Cardiac muscle cell (in vitro differentiated cells and primary cell): ENCODE data around the gene GCK. TPM values are rescaled to one million over a fixed set of nuclear protein-coding genes. Genes with fewer than 3 reads are reported as not detected.

ENCODE experiments used
- DNase-seq, 2 donors: peaks; one replicate each; pipeline versions ENCODE4 v3.0.0 to v3.0.0-alpha.2; 2010 to 2017; ENCODE audit warnings: low read depth in 1 of 2, low spot score in 1 of 2
- H3K27ac ChIP-seq: fragments of 200-600 bp; sonication (generic); 2 replicates; pipeline ENCODE4 v1.5.1; 2016
- H3K27me3 ChIP-seq: fragments of 200-600 bp; sonication (generic); 2 replicates; pipeline ENCODE4 v1.6.0; 2016; ENCODE audit warnings: control low read depth
- H3K36me3 ChIP-seq: fragments of 200-600 bp; sonication (generic); 2 replicates; pipeline ENCODE4 v1.5.1; 2016; ENCODE audit warnings: control low read depth
- H3K4me1 ChIP-seq: fragments of 200-600 bp; sonication (generic); 2 replicates; pipeline ENCODE4 v1.8.1; 2017; ENCODE audit warnings: low read depth, mild to moderate bottlenecking, mixed run types
- H3K4me3 ChIP-seq: fragments of 200-600 bp; sonication (generic); 2 replicates; pipeline ENCODE4 v1.5.1; 2016; ENCODE audit warnings: mild to moderate bottlenecking
- H3K9me3 ChIP-seq: fragments of 200-600 bp; sonication (generic); 2 replicates; pipeline ENCODE4 v1.5.1; 2017; ENCODE audit warnings: low read depth, mild to moderate bottlenecking, control low read depth
- CTCF ChIP-seq: IDR thresholded peaks from 2 replicates; pipeline ENCODE4 v1.5.1; 2012; ENCODE audit warnings: low read depth, mild to moderate bottlenecking, low read length
- polyA plus RNA-seq: library from polyadenylated mRNA; unstranded; fragments of >200 nt; fragmentation: Nextera tagmentation; extraction: Ambion mirVana; gene quantifications from 2 replicates; pipeline ENCODE4 v1.2.1, GENCODE V29; 2016
- total RNA-seq: library from RNA; depleted of rRNA; stranded (reverse); fragments of >200 nt; gene quantifications from 2 replicates; pipeline ENCODE4 v1.2.3, GENCODE V29; 2016

GCK gene
- total and polyA plus RNA-seq, 2 experiments from 2014 or later = 26.7 to 46.4 TPM

GRCh38 chr7:44104860-44105771 is 84.1 kb downstream of the GCK start:
- H3K4me1 ChIP-seq = no peaks in the 10 kb centered on the region
- peak; percentile 41 to 60 for DNase-seq
- TF ChIP-seq CTCF = no peak
- peaks cover 4% of the 10 kb centered on the region for H3K36me3 ChIP-seq
- no peaks in the 10 kb centered on the region for H3K9me3 ChIP-seq
- peak overlapping the region; percentile 76 for H3K4me3 ChIP-seq
- peak overlapping the region; percentile 13 for H3K27ac ChIP-seq
- no peaks in the 10 kb centered on the region for H3K27me3 ChIP-seq

- peak; percentile 50 to 67 for DNase-seq
- peak within 1 kb of the TSS; percentile 76 for H3K4me3 ChIP-seq
- TF ChIP-seq CTCF = no peak
- no peaks in the 10 kb centered on the region for H3K9me3 ChIP-seq
- peaks cover 4% of the 10 kb centered on the region for H3K36me3 ChIP-seq
- H3K27ac ChIP-seq = peak within 1 kb of the TSS; percentile 13
- H3K27me3 ChIP-seq = no peaks in the 10 kb centered on the region
- no peaks in the 10 kb centered on the region for H3K4me1 ChIP-seq
Observed at GRCh38 chr7:44103923-44104859, 85.0 kb downstream of the GCK start, which contains the start of gene AEBP1. Gene AEBP1 (plus strand): TSS chr7:44104345. CDS start chr7:44104666, 321 bp downstream.

GRCh38 chr7:44103566-44103922 is 85.7 kb downstream of the GCK start:
- Histone ChIP-seq H3K27ac (no peak overlapping the region), H3K9me3 (no peaks in the 10 kb centered on the region), H3K4me1 (no peaks in the 10 kb centered on the region), H3K4me3 (peak overlapping the region; percentile 76), H3K36me3 (no peaks in the 10 kb centered on the region), H3K27me3 (no peaks in the 10 kb centered on the region)
- no peak for TF ChIP-seq CTCF
- no peak for DNase-seq

GRCh38 chr7:44102846-44103565 is 86.2 kb downstream of the GCK start:
- H3K4me3 ChIP-seq = no peak overlapping the region
- H3K27ac ChIP-seq = no peak overlapping the region
- H3K4me1 ChIP-seq = no peaks in the 10 kb centered on the region
- no peaks in the 10 kb centered on the region for H3K9me3 ChIP-seq
- H3K36me3 ChIP-seq = no peaks in the 10 kb centered on the region
- H3K27me3 ChIP-seq = no peaks in the 10 kb centered on the region
- no peak for DNase-seq
- TF ChIP-seq CTCF = no peak
